ENCODE data around the gene NTRK3.

Gene NTRK3

DNA sequence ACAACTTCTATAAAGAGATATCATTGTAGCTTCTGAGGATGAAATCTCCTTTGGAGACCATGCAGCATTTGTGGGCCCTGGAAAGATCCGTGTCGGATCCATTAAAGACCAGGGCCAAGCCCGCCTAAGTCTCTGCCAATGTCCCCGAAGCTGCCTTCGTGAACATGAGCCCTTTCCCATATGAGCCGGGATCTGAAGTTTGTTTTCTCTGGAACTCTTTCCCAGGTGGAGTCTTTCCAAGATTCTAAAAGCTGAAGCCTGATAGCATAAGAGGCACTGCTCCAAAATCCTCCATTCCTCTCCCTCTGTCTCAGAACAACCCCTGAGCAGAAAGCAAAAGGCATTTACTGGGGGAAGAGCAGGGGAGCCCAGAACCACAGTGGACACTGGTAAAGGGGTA, 274.6 kb downstream of the NTRK3 start:
- DNase-seq (ENCODE audit: low spot score): no peak

- DNase-seq (ENCODE audit: low spot score): no peak
Measured at GRCh38 chr15:87977907-87978306, 278.6 kb downstream of the NTRK3 start.

- no peak for DNase-seq (ENCODE audit: low spot score)
Measured at GRCh38 chr15:87976552-87976951, 280.0 kb downstream of the NTRK3 start.

GRCh38 chr15:87973501-87974215, 282.9 kb downstream of the NTRK3 start:
- no peak for DNase-seq (ENCODE audit: low spot score)

DNA sequence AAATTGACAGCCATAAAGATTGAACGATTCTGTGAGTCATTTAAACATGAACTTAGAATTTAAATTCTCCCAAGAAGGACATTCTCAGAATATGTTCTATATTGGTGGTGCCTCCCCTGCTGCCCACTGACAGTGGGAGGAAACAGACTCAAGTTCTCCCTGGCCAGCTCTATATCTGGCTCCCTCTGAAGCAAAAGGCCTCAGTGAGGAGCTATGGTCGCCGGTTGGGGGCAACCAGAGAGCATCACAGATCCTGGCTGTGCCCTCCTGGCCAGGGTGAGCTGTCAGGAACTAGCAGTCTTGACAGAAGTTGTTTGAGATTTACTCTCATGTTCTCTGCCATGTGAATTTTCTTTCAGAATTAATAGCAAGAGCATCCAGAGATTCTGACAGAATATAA, 285.5 kb downstream of the NTRK3 start:
- DNase-seq (ENCODE audit: low spot score): no peak

- DNase-seq (ENCODE audit: low spot score): no peak
Measured at GRCh38 chr15:87967951-87968350, 288.6 kb downstream of the NTRK3 start.

- no peak for DNase-seq (ENCODE audit: low spot score)
Measured at GRCh38 chr15:87965304-87965703, 291.2 kb downstream of the NTRK3 start.

GRCh38 chr15:87962428-87962827, 294.1 kb downstream of the NTRK3 start:
- DNase-seq (ENCODE audit: low spot score): no peak

DNA sequence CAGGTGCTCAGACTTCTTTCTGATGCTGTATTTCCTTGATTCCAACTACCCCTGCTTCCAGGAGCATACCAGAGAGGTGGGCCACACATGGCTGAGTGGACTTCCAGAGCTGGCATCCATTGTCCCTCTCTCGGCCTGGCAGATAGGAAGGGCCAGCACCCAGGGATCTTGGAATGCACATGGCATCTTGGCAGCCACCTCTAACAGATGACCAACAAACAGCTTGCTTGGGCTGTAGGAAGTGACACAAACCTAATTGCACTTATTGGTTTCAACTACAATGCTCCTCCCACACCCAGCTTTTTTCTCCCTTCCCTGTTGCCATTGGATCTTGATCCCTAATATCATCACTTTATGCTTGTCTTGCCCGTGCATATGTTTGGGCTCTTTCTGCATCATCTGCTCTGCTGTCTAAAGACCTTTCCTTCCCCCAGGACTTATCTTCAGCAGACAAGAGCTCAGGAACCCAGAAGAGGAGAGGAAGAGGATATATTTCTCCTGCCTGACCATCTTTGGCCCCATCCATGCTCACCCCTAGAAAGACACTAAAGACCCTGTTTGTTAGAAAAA, 294.6 kb downstream of the NTRK3 start:
- no peak for DNase-seq (ENCODE audit: low spot score)

DNA sequence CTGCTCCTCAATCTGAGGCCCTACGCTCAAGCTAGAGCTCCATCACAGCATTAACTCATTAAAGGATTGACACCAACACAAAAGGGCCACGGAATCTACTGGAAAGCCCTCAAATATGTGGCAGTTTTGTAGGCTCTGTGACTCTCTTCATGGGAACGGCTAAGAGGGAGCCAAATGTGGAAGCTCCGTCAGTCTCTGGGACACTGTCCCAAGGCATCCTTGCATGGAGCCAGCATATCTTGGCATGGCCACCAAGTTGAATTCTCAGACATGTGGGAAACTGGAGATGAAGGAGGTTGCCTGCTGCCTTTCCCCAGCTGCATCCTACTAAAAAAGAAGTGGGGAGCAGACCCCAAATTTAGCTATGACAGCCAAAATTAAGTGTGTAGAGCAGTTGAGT, 296.9 kb downstream of the NTRK3 start:
- no peak for DNase-seq (ENCODE audit: low spot score)

GRCh38 chr15:87959080-87959479, 297.5 kb downstream of the NTRK3 start:
- DNase-seq (ENCODE audit: low spot score): no peak

GRCh38 chr15:87955284-87955909, 301.1 kb downstream of the NTRK3 start:
- no peak for DNase-seq (ENCODE audit: low spot score)

DNA sequence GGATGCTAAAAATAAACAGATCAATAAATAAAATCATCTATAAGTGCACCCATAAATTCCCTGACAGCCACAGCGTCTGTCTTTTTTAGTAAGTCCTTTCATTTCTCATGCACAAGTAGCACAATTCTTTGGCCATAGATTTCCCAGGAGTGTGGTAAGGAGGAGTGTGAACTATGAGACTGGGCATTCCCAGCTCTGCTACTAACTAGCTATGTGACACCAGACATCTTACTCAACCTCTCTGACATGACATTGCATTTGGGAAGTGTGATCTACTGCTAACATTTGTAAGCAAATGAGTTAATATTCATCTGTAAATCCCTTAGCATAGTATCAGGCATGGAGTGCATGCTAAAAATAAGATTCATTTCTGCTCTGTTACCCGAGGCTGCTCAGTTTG, 301.7 kb downstream of the NTRK3 start:
- no peak for DNase-seq (ENCODE audit: low spot score)

DNA sequence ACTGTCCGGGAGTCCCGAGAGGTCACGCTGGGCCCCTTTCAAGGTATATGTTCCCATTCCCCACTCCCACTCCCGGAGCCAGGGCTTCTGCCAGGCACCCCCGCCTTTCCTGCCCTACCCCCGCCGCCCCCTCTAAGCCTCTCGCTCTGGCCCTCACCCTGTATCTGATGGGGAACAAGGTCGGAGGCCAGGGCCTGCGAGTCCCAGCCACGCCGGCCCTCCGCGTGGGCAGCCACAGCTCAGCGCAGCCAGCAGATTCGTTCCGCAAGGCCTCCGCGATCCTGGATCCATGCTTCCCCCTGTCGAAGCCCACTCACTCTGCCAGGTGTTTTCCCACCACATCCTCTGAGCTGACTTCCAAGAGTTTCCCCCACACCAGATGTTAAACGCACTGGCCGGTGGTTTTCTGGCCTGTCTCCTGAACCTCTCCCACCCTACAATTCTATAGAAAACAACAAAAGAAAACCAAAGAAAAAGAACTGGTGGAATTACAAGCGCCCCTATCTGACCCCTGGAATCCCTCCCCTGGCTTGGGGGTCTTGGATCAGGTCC, 303.7 kb downstream of the NTRK3 start:
- DNase-seq (ENCODE audit: low spot score): no peak

DNA sequence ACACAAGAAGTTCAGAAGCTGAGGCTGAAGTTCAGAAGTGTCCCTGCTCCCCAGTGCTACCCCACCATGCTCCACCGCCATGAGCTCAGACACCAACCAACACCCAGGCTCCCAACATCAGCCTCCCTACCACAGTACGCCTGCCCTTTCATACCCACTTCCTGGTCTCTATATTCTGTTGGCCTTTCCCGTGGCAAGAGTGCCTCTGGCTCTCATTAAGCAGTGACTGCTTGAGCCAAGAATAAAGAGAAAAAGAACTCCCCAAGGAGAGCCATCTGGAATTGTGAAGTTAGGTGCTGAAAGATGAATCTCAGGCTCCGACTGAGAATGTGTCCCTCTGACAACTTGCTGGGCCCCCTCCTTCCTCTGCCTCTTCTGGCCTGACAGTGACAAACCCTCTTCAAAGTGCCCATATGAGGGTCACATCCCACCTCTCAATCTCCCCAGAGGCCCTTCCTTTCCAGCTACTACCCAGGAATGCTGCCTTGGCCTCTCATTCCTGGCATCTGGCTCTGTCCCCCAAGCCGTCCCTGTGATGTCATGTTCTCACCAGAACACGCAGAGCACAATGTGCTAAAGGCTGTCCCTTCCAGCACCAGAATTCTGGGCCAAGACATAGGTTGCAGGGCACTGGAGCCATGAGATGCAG, 306.8 kb downstream of the NTRK3 start:
- DNase-seq (ENCODE audit: low spot score): no peak

DNA sequence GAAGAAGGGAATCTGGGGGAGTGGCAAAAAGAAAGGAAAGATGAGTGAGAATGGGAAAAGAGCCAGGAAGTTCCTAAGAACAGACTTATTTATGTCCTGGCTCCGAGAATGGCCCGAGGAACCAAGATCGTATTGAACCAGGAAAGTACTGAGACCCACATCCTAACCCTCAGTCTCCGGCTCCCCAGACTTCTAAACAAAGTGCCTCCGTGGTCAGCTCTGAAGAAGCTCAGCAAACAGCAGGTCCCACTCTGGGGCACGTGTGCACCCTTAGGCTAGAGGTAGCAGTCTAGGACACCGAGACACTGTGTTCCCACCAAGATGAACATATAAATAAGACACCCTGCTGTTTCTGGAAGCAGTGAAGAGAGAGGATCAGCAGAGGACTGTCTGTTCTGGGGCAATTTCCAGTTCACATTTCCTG, 307.4 kb downstream of the NTRK3 start:
- DNase-seq (ENCODE audit: low spot score): no peak

- no peak for DNase-seq (ENCODE audit: low spot score)
Measured at GRCh38 chr15:87947560-87947959, 309.0 kb downstream of the NTRK3 start.

DNA sequence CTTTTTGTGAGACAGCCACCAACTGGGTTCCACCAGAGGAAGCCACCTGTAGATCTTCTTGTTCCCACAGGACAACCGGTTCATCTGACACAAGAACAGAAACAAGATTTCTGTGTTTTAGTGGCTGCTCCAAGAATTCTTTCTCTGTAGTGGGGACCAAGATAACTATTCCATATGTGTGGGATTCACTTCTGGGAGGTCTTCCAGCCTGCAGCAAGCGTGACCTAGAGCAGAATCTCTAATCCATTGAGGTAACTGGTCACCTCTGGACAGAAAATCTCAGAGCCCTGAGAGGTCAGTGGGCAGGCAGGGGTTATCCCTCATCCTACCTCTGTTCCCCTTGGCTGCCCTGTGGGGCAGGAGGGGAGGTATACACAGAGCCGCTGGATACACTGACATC, 311.3 kb downstream of the NTRK3 start:
- DNase-seq (ENCODE audit: low spot score): no peak

GRCh38 chr15:87944691-87945090, 311.8 kb downstream of the NTRK3 start:
- DNase-seq (ENCODE audit: low spot score): no peak

DNA sequence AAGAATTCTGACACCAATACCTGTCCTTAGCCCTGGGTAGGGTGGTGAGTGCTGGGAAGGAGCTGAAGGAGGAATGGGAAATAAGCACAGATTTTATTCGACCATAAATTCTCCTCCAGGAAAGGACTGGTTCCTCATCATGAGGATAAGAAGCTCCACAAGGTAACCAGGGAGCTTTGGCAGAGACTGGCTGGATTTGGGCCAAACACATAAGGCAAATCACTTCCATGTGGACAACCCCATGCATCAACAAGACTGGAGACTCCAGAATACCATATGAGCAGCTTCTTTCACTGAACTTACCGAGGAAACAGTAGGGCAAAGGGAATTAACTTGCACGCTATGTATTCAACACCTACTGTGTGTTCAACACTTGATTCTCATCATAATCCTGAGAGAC, 312.5 kb downstream of the NTRK3 start:
- no peak for DNase-seq (ENCODE audit: low spot score)

GRCh38 chr15:87943626-87944025, 312.9 kb downstream of the NTRK3 start:
- no peak for DNase-seq (ENCODE audit: low spot score)

GRCh38 chr15:87942316-87942715, 314.2 kb downstream of the NTRK3 start:
- DNase-seq (ENCODE audit: low spot score): no peak

- no peak for DNase-seq (ENCODE audit: low spot score)
Measured at GRCh38 chr15:87941606-87942005, 314.9 kb downstream of the NTRK3 start.
